ENCODE data around the gene AIFM3.

AIFM3 gene

GRCh38 chr22:20975541-20976290, 8.7 kb downstream of the AIFM3 start:
- DNase-seq (ENCODE audit: low spot score) = no peak

DNA sequence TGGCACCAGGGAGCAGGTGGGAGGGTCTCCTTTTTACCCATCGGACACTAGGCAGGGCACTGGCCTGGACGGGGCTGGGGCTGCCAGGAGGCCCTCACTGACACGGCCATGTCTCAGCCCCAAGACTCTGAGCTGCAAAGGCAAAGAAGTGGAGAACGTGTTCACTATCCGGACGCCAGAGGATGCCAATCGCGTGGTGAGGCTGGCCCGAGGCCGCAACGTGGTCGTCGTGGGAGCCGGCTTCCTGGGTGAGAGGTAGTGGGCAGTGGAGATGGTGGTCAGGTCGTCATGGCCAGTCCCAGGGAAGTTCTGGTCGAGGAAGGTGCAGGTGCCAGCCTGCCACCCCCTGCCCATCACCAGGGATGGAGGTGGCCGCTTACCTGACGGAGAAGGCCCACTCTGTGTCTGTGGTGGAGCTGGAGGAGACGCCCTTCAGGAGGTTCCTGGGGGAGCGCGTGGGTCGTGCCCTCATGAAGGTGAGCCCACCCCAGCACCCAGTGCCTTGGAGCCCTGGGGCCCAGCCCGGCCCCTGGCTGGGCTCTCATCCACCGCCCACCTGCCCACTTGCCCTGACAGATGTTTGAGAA, 9.3 kb downstream of the AIFM3 start:
- no peak for DNase-seq (ENCODE audit: low spot score)

GRCh38 chr22:20977019-20977418, 10.0 kb downstream of the AIFM3 start:
- no peak for DNase-seq (ENCODE audit: low spot score)

- no peak for DNase-seq (ENCODE audit: low spot score)
These were observed 10.6 kb downstream of the AIFM3 start for GRCh38 chr22:20977516-20978170.

DNA sequence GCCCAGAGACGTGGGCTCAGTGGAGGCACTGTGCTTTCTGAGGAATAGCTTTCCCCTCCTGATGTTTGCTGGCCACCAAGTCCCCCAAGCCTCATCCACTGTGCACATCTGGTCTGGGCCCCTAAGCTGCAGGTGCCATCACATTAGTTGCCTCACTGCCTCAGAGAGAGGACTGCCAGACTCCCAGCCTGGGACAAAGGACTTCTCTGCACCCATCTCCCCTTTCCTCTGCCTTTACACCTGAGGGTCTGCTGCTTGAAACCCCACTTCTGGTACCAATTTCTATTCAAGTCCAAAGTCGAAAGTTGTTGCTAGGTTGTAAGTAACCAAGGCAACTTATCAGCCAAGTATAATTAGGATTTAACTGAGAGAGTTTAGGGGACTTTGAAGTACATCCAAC, 11.4 kb downstream of the AIFM3 start:
- no peak for DNase-seq (ENCODE audit: low spot score)

DNA sequence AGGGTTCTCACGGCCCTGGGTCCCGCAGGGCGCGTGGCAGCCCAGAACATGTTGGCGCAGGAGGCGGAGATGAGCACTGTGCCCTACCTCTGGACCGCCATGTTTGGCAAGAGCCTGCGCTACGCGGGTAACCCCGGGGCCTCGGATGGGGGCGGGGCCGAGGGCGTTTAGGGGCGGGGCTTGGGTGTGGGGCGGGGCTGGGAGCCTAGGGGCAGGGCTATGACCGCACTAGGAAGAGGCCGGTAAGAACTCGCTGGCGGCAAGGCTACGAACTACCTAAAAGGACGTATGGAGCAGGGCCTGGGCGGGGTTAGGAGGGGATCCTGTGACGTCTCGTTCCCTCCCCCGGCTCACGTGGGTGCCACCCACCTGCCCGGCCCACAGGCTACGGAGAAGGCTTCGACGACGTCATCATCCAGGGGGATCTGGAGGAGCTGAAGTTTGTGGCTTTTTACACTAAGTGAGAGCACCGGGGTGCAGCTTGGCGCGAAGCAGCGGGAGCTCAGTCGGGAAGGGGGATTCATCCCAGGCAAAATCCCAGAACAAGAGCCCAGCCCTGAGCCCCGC, 12.3 kb downstream of the AIFM3 start:
- peak; percentile 40 for DNase-seq (ENCODE audit: low spot score)

GRCh38 chr22:20979940-20980453, 12.9 kb downstream of the AIFM3 start:
- DNase-seq (ENCODE audit: low spot score) = no peak

- DNase-seq (ENCODE audit: low spot score) = no peak
These were observed 13.5 kb downstream of the AIFM3 start for GRCh38 chr22:20980523-20980922.

DNA sequence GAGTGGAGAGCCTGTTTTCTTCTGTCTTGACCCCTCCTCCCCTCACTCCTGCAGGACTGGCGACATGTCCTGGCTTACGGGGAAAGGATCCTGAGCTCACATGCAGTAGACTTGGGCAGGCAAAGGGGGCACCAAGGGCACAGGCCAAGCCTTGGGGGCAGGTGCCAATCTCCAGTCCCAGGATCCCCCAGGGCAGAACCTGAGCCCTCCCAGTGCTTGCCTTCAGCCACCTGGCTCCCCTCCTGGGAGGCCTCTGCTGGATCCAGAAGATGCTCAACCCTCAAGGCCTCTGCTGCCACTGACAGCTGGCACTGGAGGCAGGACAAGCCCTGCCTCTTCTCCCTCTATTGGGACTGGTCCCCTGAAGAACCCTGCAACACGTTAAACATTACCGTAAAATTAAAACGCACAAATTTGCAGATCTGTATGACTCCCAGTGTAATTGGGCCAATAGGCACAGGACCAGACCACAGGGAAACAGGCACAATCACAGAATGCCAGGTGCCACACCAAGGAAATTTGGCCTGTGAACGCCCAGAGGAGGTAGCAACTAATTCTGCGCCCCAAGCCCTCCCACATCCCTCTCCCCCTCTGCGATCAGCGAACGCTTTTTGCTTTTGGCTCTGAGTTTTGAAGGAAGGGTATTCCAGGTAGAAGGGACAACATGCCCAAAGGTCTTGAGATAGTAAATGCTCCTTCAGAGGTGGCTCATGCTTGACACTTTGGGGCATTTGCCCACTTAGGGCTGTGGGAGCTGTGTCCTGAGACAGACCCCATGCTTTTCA, 14.1 kb downstream of the AIFM3 start:
- no peak for DNase-seq (ENCODE audit: low spot score)

DNA sequence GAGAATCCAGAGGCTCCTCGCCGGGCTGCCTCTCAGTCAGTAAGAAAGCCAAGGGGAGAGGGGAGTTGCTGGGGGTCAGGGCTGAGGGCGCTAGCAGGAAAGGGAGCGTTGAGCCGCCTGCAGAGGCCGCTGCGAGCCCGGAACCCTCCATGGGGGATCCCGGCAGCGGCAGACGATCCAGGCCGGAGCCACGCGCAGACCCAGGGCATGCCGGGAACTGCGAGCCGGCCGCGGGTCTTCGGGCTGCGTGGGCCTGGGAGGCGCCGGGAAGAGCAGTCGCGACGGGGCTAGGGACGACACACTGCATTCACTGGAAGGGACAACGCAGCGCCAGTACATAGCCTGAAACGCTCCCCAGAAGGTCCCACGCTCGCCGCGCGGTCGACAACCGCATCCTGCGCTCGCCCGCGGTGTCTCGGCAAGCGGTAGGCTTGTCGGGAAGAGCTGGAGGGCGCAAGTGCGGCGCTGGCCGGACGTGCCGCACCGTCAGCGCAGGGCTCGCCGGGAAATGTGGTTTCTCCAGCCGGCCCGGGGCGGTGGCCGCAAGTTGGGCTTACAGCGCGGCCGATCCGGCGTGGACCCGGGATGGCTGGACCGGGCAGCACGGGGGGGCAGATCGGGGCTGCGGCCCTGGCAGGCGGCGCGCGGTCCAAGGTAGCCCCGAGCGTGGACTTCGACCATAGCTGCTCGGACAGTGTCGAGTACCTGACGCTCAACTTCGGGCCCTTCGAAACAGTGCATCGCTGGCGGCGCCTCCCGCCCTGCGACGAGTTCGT, 14.9 kb downstream of the AIFM3 start, which contains the start of gene LZTR1:
Gene LZTR1, plus strand, starts transcription at position 511 of the 776 bp plus-strand sequence. Its CDS starts 75 bp downstream, at position 586.
- peak; percentile 69 for DNase-seq (ENCODE audit: low spot score)

- no peak for DNase-seq (ENCODE audit: low spot score)
These were observed 15.5 kb downstream of the AIFM3 start for GRCh38 chr22:20982563-20982882.

DNA sequence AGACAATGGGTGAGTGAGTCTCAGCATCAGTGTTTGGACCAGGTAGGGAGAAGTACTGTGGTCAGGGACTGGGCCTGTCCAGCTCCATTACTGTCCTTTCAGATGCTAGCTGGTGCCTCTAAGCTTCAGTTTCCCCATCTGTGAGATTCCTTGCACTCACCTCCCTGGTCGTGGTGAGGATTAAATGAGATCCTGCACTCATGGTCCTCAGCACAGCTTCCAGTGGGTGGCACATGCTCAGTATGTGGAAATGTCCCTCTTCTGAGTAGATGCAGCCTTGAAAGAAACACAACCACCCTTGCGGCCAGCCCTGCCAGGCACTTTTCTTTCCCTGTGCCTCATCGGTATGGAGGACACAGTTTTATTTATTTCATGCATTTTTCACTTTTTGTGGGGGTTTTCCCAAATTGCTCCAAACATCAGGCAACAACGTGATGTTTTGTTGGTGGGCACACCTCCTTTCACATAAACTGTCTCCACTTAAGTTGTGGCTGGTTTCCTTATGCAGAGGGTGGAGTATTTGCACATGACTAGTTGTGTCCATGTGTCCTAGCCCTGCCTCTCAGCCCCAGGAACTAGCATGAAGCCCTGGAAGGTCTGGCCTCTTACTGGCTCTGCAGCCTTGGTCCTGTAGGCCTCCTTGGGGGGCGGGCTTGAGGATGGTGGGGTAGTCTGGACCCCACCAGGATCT, 16.2 kb downstream of the AIFM3 start:
- DNase-seq (ENCODE audit: low spot score) = no peak

- DNase-seq (ENCODE audit: low spot score) = no peak
These were observed 18.7 kb downstream of the AIFM3 start for GRCh38 chr22:20985720-20986119.

DNA sequence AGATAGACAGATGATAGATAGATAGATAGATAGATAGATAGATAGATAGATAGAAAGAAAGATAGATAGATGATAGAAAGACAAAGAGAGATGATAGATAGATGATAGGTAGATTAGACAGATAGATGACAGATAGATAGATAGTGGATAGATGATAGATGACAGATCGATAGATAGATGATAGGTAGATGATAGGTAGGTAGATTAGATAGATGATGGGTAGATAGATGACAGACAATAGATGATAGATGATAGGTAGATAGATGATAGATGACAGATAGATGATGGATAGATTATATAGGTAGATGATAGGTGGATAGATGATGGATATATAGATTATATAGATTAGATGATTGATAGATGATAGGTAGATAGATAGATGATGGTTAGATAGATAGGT, 19.3 kb downstream of the AIFM3 start:
- DNase-seq (ENCODE audit: low spot score) = no peak

DNA sequence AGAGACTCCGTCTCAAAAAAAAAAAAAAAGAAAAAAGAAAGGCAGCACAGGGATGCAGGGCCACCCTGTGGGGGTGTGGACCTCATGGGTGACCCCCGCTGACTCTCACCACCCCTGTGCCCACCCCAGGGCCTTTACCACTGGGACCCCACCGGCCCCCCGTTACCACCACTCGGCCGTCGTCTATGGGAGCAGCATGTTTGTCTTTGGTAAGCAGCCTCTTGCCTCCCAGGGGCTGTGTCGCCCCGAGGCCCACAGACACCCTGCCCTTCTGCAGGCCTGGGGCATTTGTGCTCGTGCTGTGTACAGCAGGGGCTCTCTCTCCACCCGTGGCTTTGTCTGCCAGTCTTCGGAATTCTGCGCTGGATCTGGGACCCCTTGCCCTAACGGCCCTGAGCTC, 20.3 kb downstream of the AIFM3 start:
- DNase-seq (ENCODE audit: low spot score) = no peak

GRCh38 chr22:20988573-20989322, 21.7 kb downstream of the AIFM3 start:
- DNase-seq (ENCODE audit: low spot score) = no peak

DNA sequence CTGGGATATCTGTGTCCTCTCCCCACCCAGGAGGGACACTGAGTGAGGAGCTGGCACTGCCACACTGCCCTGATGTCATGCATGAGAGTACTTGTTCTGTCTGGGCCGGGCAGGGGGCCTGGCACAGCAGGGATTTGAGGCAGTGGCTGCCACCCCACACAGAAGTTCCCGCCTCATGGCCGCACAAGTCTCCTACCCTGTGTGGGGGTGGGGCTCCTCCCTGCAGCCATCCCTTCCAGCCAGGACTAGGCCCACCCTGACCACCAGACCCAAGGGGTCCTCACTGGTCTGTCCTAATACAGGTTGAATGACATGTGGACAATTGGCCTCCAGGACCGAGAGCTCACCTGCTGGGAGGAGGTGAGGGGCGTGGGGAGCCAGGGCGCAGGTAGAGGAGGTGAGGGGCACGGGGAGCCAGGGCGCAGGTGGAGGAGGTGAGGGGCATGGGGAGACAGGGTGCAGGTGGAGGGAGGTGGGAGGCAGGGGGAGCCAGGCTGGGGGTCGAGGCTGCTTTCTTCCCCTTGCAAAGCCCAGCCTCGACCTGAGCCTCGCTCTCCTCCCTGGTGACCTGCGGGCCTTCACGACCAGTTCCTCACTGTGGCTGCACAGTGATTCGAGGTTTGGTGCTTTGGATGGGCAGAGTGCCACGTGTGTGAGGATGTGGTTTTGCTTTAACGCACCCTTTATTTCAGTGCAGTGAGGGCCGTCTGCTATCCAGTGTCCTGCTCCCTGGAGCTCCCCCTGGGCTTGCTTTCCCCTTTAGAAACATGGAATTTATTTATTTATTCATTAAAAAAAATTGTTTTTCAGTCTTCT, 22.5 kb downstream of the AIFM3 start:
- no peak for DNase-seq (ENCODE audit: low spot score)

- no peak for DNase-seq (ENCODE audit: low spot score)
These were observed 23.4 kb downstream of the AIFM3 start for GRCh38 chr22:20990184-20991180.

Data from CD4-positive, alpha-beta T cell treated with Interleukin-2 at 100 ng/mL for 4 hours (primary cell).